Measurements from ENCODE around the gene NFASC. TPM values are rescaled to one million over a fixed set of nuclear protein-coding genes. Genes with fewer than 3 reads are reported as not detected.

The NFASC gene
- total and polyA plus RNA-seq, 2 experiments from 2014 or later: 46.3 to 54.7 TPM

GRCh38 chr1:204878621-204879234, 8.1 kb downstream of the NFASC start:
- H3K79me2 ChIP-seq (ENCODE audit: insufficient read depth): peaks cover 96% of the 10 kb centered on the region
- H3K9me3 ChIP-seq (ENCODE audit: low read depth): no peaks in the 10 kb centered on the region
- H3K27me3 ChIP-seq (replicated peaks; ENCODE audit: insufficient read depth): no peaks in the 10 kb centered on the region
- H3K9me2 ChIP-seq (ENCODE audit: insufficient read depth): no peaks in the 10 kb centered on the region
- peaks cover 5% of the 10 kb centered on the region; the same call in 1 of the 2 replicates for H3F3A ChIP-seq (ENCODE audit: insufficient read depth)
- H4K20me1 ChIP-seq (ENCODE audit: insufficient read depth): peaks cover 5% of the 10 kb centered on the region; the same call in 1 of the 2 replicates
- H2AFZ ChIP-seq: no peak overlapping the region
- no peak overlapping the region for H3K4me3 ChIP-seq
- H3K4me1 ChIP-seq (ENCODE audit: insufficient read depth): no peaks in the 10 kb centered on the region
- in situ Hi-C loops (cut with MboI): no loop called here
- no peak overlapping the region for H3K4me2 ChIP-seq (ENCODE audit: unreplicated experiment)
- no peak overlapping the region for H3K27ac ChIP-seq
- H3K9ac ChIP-seq: no peak overlapping the region
- 40 to 46% methylated on average over 5 of the region's 5 CpGs for WGBS, 2 experiments (ENCODE audit: low coverage in 1 of 2, low lambda C conversion rate in 2 of 2, missing lambda C conversion rate in 2 of 2)
- no peak for DNase-seq
- TF ChIP-seq EZH2 (IDR thresholded peaks at IDR 0.05; ENCODE audit: insufficient read depth, poor library complexity, severe bottlenecking) (no peak), EZH2phosphoT487 (IDR thresholded peaks at IDR 0.05; ENCODE audit: insufficient read depth, low read depth) (no peak)
- no peaks in the 10 kb centered on the region for H3K36me3 ChIP-seq (ENCODE audit: low read depth)

GRCh38 chr1:204879351-204879750, 8.7 kb downstream of the NFASC start:
- no peaks in the 10 kb centered on the region for H3K9me2 ChIP-seq (ENCODE audit: insufficient read depth)
- H3K9ac ChIP-seq: no peak overlapping the region
- H3K79me2 ChIP-seq (ENCODE audit: insufficient read depth): peaks cover 96% of the 10 kb centered on the region
- in situ Hi-C loops (cut with MboI): no loop called here
- H3F3A ChIP-seq (ENCODE audit: insufficient read depth): peaks cover 5% of the 10 kb centered on the region; the same call in 1 of the 2 replicates
- no peak for DNase-seq
- H3K27ac ChIP-seq: no peak overlapping the region
- H3K4me2 ChIP-seq (ENCODE audit: unreplicated experiment): no peak overlapping the region
- H3K4me1 ChIP-seq (ENCODE audit: insufficient read depth): no peaks in the 10 kb centered on the region
- no peaks in the 10 kb centered on the region for H3K36me3 ChIP-seq (ENCODE audit: low read depth)
- H3K4me3 ChIP-seq: no peak overlapping the region
- H3K27me3 ChIP-seq (replicated peaks; ENCODE audit: insufficient read depth): no peaks in the 10 kb centered on the region
- WGBS, 2 experiments (ENCODE audit: low coverage in 1 of 2, low lambda C conversion rate in 2 of 2, missing lambda C conversion rate in 2 of 2): 90 to 91% methylated on average over 3 of the region's 3 CpGs
- peaks cover 5% of the 10 kb centered on the region; the same call in 1 of the 2 replicates for H4K20me1 ChIP-seq (ENCODE audit: insufficient read depth)
- H2AFZ ChIP-seq: no peak overlapping the region
- H3K9me3 ChIP-seq (ENCODE audit: low read depth): no peaks in the 10 kb centered on the region
- TF ChIP-seq EZH2phosphoT487 (IDR thresholded peaks at IDR 0.05; ENCODE audit: insufficient read depth, low read depth) (no peak), EZH2 (IDR thresholded peaks at IDR 0.05; ENCODE audit: insufficient read depth, poor library complexity, severe bottlenecking) (no peak)

GRCh38 chr1:204880906-204881305, 10.2 kb downstream of the NFASC start:
- Histone ChIP-seq H3K36me3 (ENCODE audit: low read depth) (no peaks in the 10 kb centered on the region), H3K9me3 (ENCODE audit: low read depth) (no peaks in the 10 kb centered on the region), H3K27me3 (replicated peaks; ENCODE audit: insufficient read depth) (no peaks in the 10 kb centered on the region), H2AFZ (no peak overlapping the region), H3K27ac (no peak overlapping the region), H3K9ac (no peak overlapping the region), H3K4me3 (no peak overlapping the region), H4K20me1 (ENCODE audit: insufficient read depth) (peaks cover 5% of the 10 kb centered on the region; the same call in 1 of the 2 replicates), H3K4me2 (ENCODE audit: unreplicated experiment) (no peak overlapping the region), H3F3A (ENCODE audit: insufficient read depth) (peaks cover 9% of the 10 kb centered on the region; the same call in 1 of the 2 replicates), H3K9me2 (ENCODE audit: insufficient read depth) (no peaks in the 10 kb centered on the region), H3K4me1 (ENCODE audit: insufficient read depth) (peaks cover 13% of the 10 kb centered on the region), H3K79me2 (ENCODE audit: insufficient read depth) (peaks cover 87% of the 10 kb centered on the region)
- in situ Hi-C loops (cut with MboI): no loop called here
- DNase-seq: no peak
- 94% methylated on average over 7 of the region's 7 CpGs for WGBS, 2 experiments (ENCODE audit: low coverage in 1 of 2, low lambda C conversion rate in 2 of 2, missing lambda C conversion rate in 2 of 2)
- TF ChIP-seq EZH2 (IDR thresholded peaks at IDR 0.05; ENCODE audit: insufficient read depth, poor library complexity, severe bottlenecking) (no peak), EZH2phosphoT487 (IDR thresholded peaks at IDR 0.05; ENCODE audit: insufficient read depth, low read depth) (no peak)

- Histone ChIP-seq H3K4me1 (ENCODE audit: insufficient read depth) (peaks cover 21% of the 10 kb centered on the region), H3K36me3 (ENCODE audit: low read depth) (no peaks in the 10 kb centered on the region), H3K79me2 (ENCODE audit: insufficient read depth) (peaks cover 86% of the 10 kb centered on the region), H4K20me1 (ENCODE audit: insufficient read depth) (peaks cover 5% of the 10 kb centered on the region; the same call in 1 of the 2 replicates), H3K9me3 (ENCODE audit: low read depth) (no peaks in the 10 kb centered on the region), H3K27me3 (replicated peaks; ENCODE audit: insufficient read depth) (no peaks in the 10 kb centered on the region), H3F3A (ENCODE audit: insufficient read depth) (peaks cover 15% of the 10 kb centered on the region; the same call in 1 of the 2 replicates), H3K4me2 (ENCODE audit: unreplicated experiment) (no peak overlapping the region), H3K27ac (no peak overlapping the region), H3K9me2 (ENCODE audit: insufficient read depth) (no peaks in the 10 kb centered on the region), H3K9ac (no peak overlapping the region), H3K4me3 (no peak overlapping the region), H2AFZ (no peak overlapping the region)
- WGBS, 2 experiments (ENCODE audit: low coverage in 1 of 2, low lambda C conversion rate in 2 of 2, missing lambda C conversion rate in 2 of 2): 97 to 98% methylated on average over 3 of the region's 3 CpGs
- no peak for DNase-seq
- TF ChIP-seq EZH2phosphoT487 (IDR thresholded peaks at IDR 0.05; ENCODE audit: insufficient read depth, low read depth): no peak
- no peak for TF ChIP-seq EZH2 (IDR thresholded peaks at IDR 0.05; ENCODE audit: insufficient read depth, poor library complexity, severe bottlenecking)
- in situ Hi-C loops (cut with MboI): no loop called here
Observed at GRCh38 chr1:204882479-204882878, 11.8 kb downstream of the NFASC start.

Data from GM23248 (cell line).